ENCODE data around the gene PCDHGA2. TPM values are rescaled to one million over a fixed set of nuclear protein-coding genes. Genes with fewer than 3 reads are reported as not detected.
"Not testable (repeated sequence)": the region's sequence is repeated elsewhere in the genome, so short reads cannot be mapped to it uniquely, and the experiment has no call there.

PCDHGA2 gene
- total RNA-seq, result 0.09 and 0.11 TPM in 2 replicates

DNA sequence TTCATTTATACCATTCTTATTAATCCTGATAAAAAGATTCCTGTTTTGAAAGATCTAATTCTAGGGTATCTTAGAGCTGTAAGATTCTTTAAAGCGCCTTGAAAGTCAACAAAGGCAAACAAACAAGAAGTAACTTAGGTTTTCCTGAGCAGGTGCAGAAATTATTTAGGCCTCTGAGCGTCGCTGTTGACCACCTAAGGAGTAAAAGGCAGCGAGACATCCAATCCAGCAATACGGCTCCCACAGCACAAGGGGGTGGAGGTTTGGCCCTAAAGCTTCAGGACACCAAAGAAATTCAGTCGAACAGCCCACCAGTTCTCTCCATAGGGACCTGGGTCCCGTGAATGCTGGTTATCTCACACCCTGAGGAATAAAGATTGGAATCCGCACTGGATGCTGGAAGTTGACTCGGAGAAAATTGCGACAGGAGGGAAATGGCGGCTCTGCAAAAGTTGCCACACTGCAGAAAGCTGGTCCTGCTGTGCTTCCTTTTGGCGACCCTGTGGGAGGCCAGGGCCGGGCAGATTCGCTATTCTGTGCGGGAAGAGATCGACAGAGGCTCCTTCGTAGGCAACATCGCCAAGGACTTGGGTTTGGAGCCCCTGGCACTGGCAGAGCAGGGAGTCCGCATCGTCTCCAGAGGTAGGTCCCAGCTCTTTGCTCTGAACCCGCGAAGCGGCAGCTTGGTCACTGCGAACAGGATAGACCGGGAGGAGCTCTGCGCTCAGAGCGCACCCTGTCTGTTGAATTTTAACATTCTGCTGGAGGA lies at the start of gene PCDHGA2:
TSS of gene PCDHGA2 (plus strand) at position 223 of the 769 bp plus-strand sequence.
- intact Hi-C loops (cut with micrococcal nuclease), result loop anchor here (5.0 kb wide), 1 partner anchor 84 kb away; the partner anchor contains the start of gene PCDHGA11
- Mint-ChIP-seq H3K4me1 (ENCODE audit: low read depth) (peaks cover 3% of the 10 kb centered on the region), H3K27me3 (ENCODE audit: low read depth) (peaks cover 34% of the 10 kb centered on the region), H3K27ac (no peak within 1 kb of the TSS), H3K36me3 (ENCODE audit: low read depth) (no peaks in the 10 kb centered on the region), H3K9me3 (peaks cover 39% of the 10 kb centered on the region), H3K4me3 (ENCODE audit: low read depth) (peak within 1 kb of the TSS; percentile 73)
- no peak for DNase-seq (ENCODE audit: low spot score)

DNA sequence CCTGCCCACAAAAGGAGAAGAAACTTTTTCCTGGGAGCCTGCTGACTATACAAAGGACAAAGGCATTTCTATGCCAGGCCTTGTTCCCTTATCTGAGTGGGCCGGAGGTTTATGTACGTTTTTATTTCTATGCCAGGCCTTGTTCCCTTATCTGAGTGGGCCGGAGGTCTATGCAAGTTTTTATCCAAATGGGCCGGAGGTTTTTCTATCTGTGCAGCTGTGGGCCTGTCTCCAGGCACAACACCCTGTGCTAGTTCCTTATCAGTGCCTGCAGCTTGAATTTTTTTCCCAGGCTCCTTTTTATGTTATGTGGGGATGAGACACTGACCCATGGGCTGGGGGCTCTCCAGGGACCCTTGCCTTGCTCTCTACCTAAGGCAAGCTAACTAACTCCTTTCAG lies 40.2 kb upstream of the PCDHGA2 start:
- H3K27me3 Mint-ChIP-seq (ENCODE audit: low read depth), result no peaks in the 10 kb centered on the region
- intact Hi-C loops (cut with micrococcal nuclease), result no loop called here
- H3K9me3 Mint-ChIP-seq, result peaks cover 68% of the 10 kb centered on the region
- H3K4me3 Mint-ChIP-seq (ENCODE audit: low read depth), result no peak overlapping the region
- no peak for DNase-seq (ENCODE audit: low spot score)
- H3K4me1 Mint-ChIP-seq (ENCODE audit: low read depth), result no peaks in the 10 kb centered on the region
- no peak overlapping the region for H3K27ac Mint-ChIP-seq
- H3K36me3 Mint-ChIP-seq (ENCODE audit: low read depth), result peaks cover 4% of the 10 kb centered on the region

DNA sequence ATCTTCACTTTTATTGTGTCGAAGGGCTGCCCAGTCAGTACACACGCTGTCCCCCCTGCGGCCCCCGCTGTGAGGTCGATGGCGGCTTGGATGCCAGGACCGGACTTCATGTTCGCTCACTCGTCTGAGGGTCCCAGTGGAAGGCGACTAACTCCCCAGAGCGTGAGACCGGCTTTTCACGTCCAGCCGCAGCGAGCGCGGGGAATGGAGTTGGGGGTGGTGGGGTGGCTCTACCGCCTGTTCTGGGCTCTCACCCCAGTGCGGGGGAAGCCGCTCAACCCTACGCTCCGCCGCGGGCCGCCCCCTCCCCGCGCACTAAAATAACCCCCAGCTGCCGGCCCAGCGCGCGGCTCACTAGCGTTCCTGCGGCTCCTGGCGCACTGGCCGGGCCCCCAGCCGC lies 34.8 kb upstream of the PCDHGA2 start, which contains the start of gene SLC25A2:
TSS of gene SLC25A2 (minus strand) at position 294 of the 400 bp plus-strand sequence. CDS start at position 110, 184 bp downstream.
- no peak within 1 kb of the TSS for H3K4me3 Mint-ChIP-seq (ENCODE audit: low read depth)
- no peak for DNase-seq (ENCODE audit: low spot score)
- H3K9me3 Mint-ChIP-seq, result peaks cover 63% of the 10 kb centered on the region
- H3K27me3 Mint-ChIP-seq (ENCODE audit: low read depth), result no peaks in the 10 kb centered on the region
- no peaks in the 10 kb centered on the region for H3K36me3 Mint-ChIP-seq (ENCODE audit: low read depth)
- H3K27ac Mint-ChIP-seq, result no peak within 1 kb of the TSS
- no peaks in the 10 kb centered on the region for H3K4me1 Mint-ChIP-seq (ENCODE audit: low read depth)
- intact Hi-C loops (cut with micrococcal nuclease), result no loop called here

DNA sequence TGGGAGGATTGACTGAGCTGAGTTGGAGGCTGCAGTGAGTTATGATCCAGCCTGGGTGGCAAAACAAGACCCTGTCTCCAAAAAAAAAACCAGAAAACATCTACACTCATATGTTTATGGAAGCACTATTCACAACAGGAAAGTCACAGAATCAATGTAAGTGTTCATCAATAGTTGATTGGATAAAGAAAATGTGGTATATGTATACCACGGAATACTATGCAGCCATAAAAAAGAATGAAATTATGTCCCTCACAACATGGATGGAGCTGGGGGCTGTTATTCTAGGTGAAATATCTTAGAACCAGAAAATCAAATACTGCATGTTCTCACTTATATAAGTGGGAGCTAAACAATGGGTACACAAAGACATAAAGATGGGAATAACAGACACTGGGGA lies 31.9 kb upstream of the PCDHGA2 start:
- intact Hi-C loops (cut with micrococcal nuclease), result no loop called here
- H3K27me3 Mint-ChIP-seq (ENCODE audit: low read depth), result no peaks in the 10 kb centered on the region

DNA sequence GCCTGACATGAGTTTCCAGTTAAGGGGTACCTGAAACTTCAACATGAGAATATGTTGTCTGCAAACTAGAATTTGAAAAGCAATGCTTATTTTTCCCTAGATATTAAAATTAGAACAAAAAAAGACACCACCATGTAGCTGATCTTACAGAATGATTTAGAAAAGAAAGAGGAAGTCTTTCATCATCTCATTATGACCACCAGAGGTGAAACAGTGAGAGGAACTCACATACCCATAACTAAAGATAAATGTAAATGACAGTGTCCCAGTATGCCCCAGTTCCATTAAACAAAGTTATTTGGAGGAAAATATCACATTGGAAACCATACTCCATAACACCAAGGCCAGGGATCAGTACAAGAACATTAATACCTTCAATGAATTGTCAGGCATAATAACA lies 24.8 kb upstream of the PCDHGA2 start:
- peaks cover 52% of the 10 kb centered on the region for H3K36me3 Mint-ChIP-seq (ENCODE audit: low read depth)

More for the DNA sequence above, 31.9 kb upstream of the PCDHGA2 start:
- peaks cover 69% of the 10 kb centered on the region for H3K9me3 Mint-ChIP-seq
- no peaks in the 10 kb centered on the region for H3K4me1 Mint-ChIP-seq (ENCODE audit: low read depth)
- no peak for DNase-seq (ENCODE audit: low spot score)
- no peak overlapping the region for H3K27ac Mint-ChIP-seq
- H3K36me3 Mint-ChIP-seq (ENCODE audit: low read depth), result peaks cover 3% of the 10 kb centered on the region
- no peak overlapping the region for H3K4me3 Mint-ChIP-seq (ENCODE audit: low read depth)

DNA sequence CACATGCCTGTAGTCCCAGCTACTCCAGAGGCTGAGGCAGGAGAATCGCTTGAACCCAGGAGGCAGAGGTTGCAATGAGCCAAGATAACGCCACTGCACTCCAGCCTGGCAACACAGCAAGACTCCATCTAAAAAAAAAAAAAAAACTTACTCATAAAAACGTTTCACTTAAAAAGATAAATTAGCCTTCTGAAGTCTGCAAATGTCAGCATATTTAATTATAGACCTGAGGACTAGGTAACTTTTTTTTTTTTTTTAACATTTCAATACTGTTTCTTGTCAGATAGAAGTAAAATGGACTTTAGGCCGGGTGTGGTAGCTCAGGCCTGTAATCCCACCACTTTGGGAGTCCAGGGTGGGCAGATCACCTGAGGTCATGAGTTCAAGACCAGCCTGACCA lies 21.6 kb upstream of the PCDHGA2 start:
- peaks cover 70% of the 10 kb centered on the region for H3K36me3 Mint-ChIP-seq (ENCODE audit: low read depth)

More for the DNA sequence above, 24.8 kb upstream of the PCDHGA2 start:
- H3K4me1 Mint-ChIP-seq (ENCODE audit: low read depth), result peaks cover 3% of the 10 kb centered on the region
- H3K9me3 Mint-ChIP-seq, result peaks cover 72% of the 10 kb centered on the region
- H3K27ac Mint-ChIP-seq, result no peak overlapping the region
- intact Hi-C loops (cut with micrococcal nuclease), result no loop called here
- no peak for DNase-seq (ENCODE audit: low spot score)
- no peak overlapping the region for H3K4me3 Mint-ChIP-seq (ENCODE audit: low read depth)
- H3K27me3 Mint-ChIP-seq (ENCODE audit: low read depth), result no peaks in the 10 kb centered on the region

DNA sequence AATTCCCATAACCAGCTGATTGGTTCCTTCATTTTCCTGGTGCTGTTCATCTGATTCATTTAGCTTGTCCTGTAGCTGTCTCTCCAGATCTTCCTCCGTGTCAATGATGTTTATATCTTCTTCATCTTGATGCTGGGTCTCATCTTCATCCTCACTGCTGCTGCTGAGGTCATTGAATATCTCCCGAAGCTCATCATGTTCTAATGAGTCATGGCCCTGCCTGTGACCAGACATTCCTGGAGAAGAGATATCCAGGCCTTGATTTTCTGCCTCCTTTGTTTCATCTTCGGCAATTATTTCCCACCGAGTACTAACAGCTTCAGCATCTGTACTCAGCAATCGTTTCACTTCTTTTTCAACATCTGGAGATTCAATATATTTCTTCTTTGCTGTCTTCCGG lies 19.4 kb upstream of the PCDHGA2 start:
- Mint-ChIP-seq H3K4me1 (ENCODE audit: low read depth) (peaks cover 14% of the 10 kb centered on the region), H3K36me3 (ENCODE audit: low read depth) (peaks cover 66% of the 10 kb centered on the region), H3K27me3 (ENCODE audit: low read depth) (no peaks in the 10 kb centered on the region), H3K27ac (peak overlapping the region; percentile 17), H3K9me3 (peaks cover 56% of the 10 kb centered on the region), H3K4me3 (ENCODE audit: low read depth) (peak overlapping the region; percentile 94)
- no peak for DNase-seq (ENCODE audit: low spot score)
- intact Hi-C loops (cut with micrococcal nuclease), result no loop called here

More for the DNA sequence above, 21.6 kb upstream of the PCDHGA2 start:
- H3K27ac Mint-ChIP-seq; H3K4me3 Mint-ChIP-seq (ENCODE audit: low read depth); DNase-seq (ENCODE audit: low spot score); H3K27me3 Mint-ChIP-seq (ENCODE audit: low read depth); intact Hi-C loops (cut with micrococcal nuclease): not testable (repeated sequence)
- Mint-ChIP-seq H3K4me1 (ENCODE audit: low read depth) (peaks cover 14% of the 10 kb centered on the region), H3K9me3 (peaks cover 74% of the 10 kb centered on the region)

DNA sequence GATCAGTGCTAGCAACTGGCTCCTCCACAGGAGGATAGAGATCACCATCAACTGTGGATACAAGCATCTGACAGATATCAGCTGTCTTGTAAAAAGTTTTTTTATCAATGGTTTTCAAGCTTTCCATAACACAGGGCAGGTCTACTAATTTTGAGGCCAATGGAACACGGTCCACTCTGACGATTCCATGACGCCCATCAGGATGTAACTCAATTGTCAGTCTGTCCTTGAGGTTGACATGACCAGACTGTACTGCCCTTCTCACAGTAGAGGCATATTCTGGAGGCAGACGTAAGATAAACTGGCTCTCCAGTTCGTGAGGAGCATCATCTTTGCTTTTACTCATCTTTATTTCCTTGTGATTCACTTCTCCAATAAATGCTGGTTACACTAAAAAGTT lies 18.9 kb upstream of the PCDHGA2 start:
- DNase-seq (ENCODE audit: low spot score), result no peak
- H3K27ac Mint-ChIP-seq, result peak overlapping the region; percentile 97
- peak overlapping the region; percentile 94 for H3K4me3 Mint-ChIP-seq (ENCODE audit: low read depth)
- intact Hi-C loops (cut with micrococcal nuclease), result loop anchor here (2.0 kb wide), 1 partner anchor 245 kb away; no protein-coding TSS in a partner anchor
- peaks cover 53% of the 10 kb centered on the region for H3K9me3 Mint-ChIP-seq
- peaks cover 62% of the 10 kb centered on the region for H3K36me3 Mint-ChIP-seq (ENCODE audit: low read depth)
- H3K4me1 Mint-ChIP-seq (ENCODE audit: low read depth), result peaks cover 14% of the 10 kb centered on the region
- peaks cover 1% of the 10 kb centered on the region for H3K27me3 Mint-ChIP-seq (ENCODE audit: low read depth)

DNA sequence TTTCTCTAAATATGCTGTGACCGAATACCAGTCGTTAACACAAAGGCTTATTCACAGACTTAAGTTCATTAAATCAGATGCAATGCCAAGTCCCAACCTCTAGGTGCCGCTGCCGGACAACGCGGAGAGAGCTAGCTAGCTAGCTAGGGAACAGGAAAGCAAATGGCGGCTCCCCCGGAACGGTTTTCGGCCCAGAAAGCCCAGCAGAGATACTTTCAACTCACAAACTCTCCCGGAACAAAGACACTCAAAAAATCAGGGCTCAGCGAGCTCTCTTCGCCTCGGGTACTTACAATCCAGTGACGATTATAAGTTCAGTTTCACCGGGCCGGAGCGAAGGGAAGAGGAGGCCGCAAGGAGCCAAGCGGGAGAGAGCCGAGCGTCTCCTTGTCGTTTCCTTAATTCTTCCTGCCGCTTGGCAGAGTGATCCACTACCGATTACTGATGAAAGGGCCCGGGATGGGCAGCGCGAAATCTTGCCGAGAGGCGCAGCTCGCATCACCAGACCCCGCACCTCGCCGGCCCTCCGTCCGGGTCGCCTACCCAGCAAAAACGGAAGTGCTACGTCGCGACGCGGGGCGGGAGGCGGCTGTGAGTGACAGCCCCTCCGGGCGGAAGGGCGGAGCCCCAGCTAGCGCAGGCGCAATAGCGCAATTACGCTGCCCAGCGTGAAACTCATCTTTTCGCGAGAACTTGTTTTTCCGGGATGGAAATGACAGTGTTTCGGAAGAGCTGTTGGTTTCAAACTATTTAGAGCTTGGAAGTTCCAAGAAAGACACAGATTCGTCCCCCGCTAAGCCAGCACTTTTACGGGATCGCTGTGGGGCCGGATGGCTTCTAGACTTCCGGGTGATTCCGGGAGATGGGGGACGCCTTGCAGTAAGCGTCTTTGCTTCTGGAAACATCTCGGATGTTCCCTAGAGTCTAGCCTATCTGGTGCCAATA lies 18.1 kb upstream of the PCDHGA2 start, which contains the start of gene TAF7:
TSS of gene TAF7 (minus strand) at position 560 of the 945 bp plus-strand sequence. CDS start 740 bp downstream, outside the sequence.
- peak; percentile 91 for DNase-seq (ENCODE audit: low spot score)
- peaks cover 49% of the 10 kb centered on the region for H3K9me3 Mint-ChIP-seq
- H3K4me3 Mint-ChIP-seq (ENCODE audit: low read depth), result peak within 1 kb of the TSS; percentile 94
- intact Hi-C loops (cut with micrococcal nuclease), result loop anchor here (2.0 kb wide), 1 partner anchor 244 kb away; no protein-coding TSS in a partner anchor
- peak within 1 kb of the TSS; percentile 97 for H3K27ac Mint-ChIP-seq
- H3K4me1 Mint-ChIP-seq (ENCODE audit: low read depth), result peaks cover 14% of the 10 kb centered on the region
- peaks cover 1% of the 10 kb centered on the region for H3K27me3 Mint-ChIP-seq (ENCODE audit: low read depth)
- H3K36me3 Mint-ChIP-seq (ENCODE audit: low read depth), result peaks cover 54% of the 10 kb centered on the region

DNA sequence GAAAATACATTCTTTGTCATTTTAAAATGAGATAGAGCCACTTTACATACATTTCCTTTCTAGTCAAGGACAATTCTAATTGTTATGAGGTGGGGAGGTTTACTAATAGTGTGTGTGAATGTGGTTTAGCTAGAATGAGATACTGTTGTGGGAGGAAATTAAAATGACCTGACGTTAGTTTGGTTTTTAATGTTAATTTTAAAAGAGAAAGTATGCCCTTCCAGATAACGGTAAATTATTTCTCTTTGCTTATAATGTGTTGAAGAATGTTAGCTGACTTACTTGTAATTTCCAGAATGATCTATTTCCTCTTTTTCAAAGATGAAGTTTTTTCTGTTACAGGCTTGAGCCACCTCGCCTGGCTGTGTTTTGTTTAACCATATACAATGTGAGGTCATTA lies 16.3 kb upstream of the PCDHGA2 start:
- peaks cover 23% of the 10 kb centered on the region for H3K4me1 Mint-ChIP-seq (ENCODE audit: low read depth)
- peak overlapping the region; percentile 21 for H3K4me3 Mint-ChIP-seq (ENCODE audit: low read depth)
- peaks cover 41% of the 10 kb centered on the region for H3K36me3 Mint-ChIP-seq (ENCODE audit: low read depth)
- no peak for DNase-seq (ENCODE audit: low spot score)
- H3K27ac Mint-ChIP-seq, result peak overlapping the region; percentile 33
- intact Hi-C loops (cut with micrococcal nuclease), result no loop called here
- H3K27me3 Mint-ChIP-seq (ENCODE audit: low read depth), result peaks cover 1% of the 10 kb centered on the region
- H3K9me3 Mint-ChIP-seq, result peaks cover 46% of the 10 kb centered on the region

DNA sequence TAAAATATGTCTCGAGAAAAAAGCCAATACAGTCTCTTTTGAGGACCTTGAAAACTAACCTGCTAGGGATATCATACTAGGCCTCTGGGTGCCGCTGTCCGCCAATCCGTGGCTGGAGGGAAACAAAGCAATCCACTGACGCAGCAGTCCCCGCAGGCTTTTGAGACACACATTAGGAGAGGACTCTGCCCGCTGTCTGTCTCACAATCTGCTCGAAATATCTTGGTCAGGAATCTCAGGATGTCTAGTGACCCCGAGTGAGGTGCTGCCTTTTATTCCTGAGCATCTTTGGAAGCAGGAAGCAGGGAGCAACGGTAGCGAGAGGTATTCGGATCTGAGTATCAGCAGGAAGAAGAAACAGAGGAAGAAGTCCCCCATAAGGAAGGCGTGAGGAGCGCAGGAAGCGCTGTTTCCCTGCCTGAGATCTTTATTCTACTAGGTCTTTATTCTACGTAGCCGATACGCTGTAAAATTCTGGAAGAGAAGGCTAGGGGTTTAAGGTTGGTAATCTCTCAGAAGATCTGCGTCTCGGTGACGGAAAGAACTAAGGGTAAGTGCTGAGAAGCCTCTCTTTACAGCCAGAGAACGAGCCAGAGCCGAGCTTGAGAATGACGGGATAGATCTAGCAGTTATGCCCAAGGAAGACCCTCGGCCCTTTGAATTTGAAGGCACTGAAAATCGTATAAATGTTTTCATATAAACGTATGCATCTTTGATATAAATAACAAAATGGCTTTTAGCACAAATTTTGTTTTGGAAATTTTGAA lies 12.3 kb upstream of the PCDHGA2 start:
- intact Hi-C loops (cut with micrococcal nuclease), result loop anchor here (2.0 kb wide), 1 partner anchor 187 kb away; no protein-coding TSS in a partner anchor
- Mint-ChIP-seq H3K27ac (peak overlapping the region; percentile 77), H3K9me3 (peaks cover 20% of the 10 kb centered on the region), H3K4me3 (ENCODE audit: low read depth) (peak overlapping the region; percentile 95), H3K4me1 (ENCODE audit: low read depth) (peaks cover 9% of the 10 kb centered on the region), H3K36me3 (ENCODE audit: low read depth) (peaks cover 6% of the 10 kb centered on the region), H3K27me3 (ENCODE audit: low read depth) (peaks cover 6% of the 10 kb centered on the region)
- DNase-seq (ENCODE audit: low spot score), result peak; percentile 58

DNA sequence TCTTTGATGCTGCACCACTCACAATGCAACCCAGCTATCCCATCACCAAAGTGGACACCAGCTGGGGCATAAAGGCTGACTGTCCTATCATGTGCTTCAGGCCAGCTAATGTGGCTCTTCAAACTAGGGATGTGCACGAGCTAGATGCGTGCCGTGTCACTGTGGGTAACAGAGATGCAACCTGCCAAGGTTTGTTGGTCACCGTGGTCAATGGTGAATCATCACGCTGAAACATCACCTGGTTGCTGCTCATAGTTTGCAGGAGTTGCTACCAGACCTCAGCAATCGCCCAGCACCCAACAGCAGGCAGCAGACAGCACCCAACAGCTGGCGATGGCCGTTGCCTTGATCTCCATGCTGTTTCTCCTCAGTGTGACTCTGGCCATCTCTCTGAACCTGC lies 10.3 kb upstream of the PCDHGA2 start:
- Mint-ChIP-seq H3K4me1 (ENCODE audit: low read depth) (peaks cover 9% of the 10 kb centered on the region), H3K27me3 (ENCODE audit: low read depth) (peaks cover 17% of the 10 kb centered on the region), H3K36me3 (ENCODE audit: low read depth) (no peaks in the 10 kb centered on the region), H3K4me3 (ENCODE audit: low read depth) (no peak overlapping the region), H3K9me3 (peaks cover 21% of the 10 kb centered on the region), H3K27ac (no peak overlapping the region)
- intact Hi-C loops (cut with micrococcal nuclease), result no loop called here
- no peak for DNase-seq (ENCODE audit: low spot score)

Data from activated T-helper 2 cell treated with anti-CD3 and anti-CD28 coated beads, Interferon-gamma antibody, Interleukin-2, Interleukin-4, amounts not matched to agents 10 μg/mL and 5 μg/mL and 100 μg/mL, durations not matched to agents 14 hours and 24 hours and 36 hours (primary cell).